Caco-2 (cell line): ENCODE results near the gene IDS. TPM values are rescaled to one million over a fixed set of nuclear protein-coding genes. Genes with fewer than 3 reads are reported as not detected.

Experiments used
- BruUV-seq: library from RNA; stranded (reverse); fragments of 400-500 nt; replicated peaks from 2 replicates; lab custom pipeline; 2021; lab: Mats Ljungman, UMichigan
- CTCF ChIA-PET: fragments of 300-600 bp; sonication (Branson Sonifier 250); formaldehyde crosslinking; loops from one replicate; lab custom pipeline; 2022; ENCODE audit warnings: antibody characterized with exemption; lab: Charles Lee
- POLR2A ChIA-PET: fragments of 300-600 bp; sonication (Branson Sonifier 250); formaldehyde crosslinking; loops from one replicate; lab custom pipeline; 2022; ENCODE audit warnings: antibody characterized with exemption; lab: Charles Lee
- DNase-seq, 2 experiments: peaks; one replicate each; pipeline versions ENCODE4 v3.0.0 to v3.0.0-alpha.2; 2020 to 2022
- H3K27me3 ChIP-seq: replicated peaks from 2 replicates; pipeline ENCODE4 v1.6.0; 2011; ENCODE audit warnings: low read length; ENCODE audit not compliant: control insufficient read depth, insufficient read depth
- H3K36me3 ChIP-seq: 2 replicates; pipeline ENCODE4 v1.5.1; 2011; ENCODE audit warnings: low read length; ENCODE audit not compliant: control insufficient read depth, insufficient read depth
- H3K4me1 ChIP-seq: fragments of 250-450 bp; sonication (Bioruptor Pico); 2 replicates; pipeline ENCODE4 v1.5.1; 2020; ENCODE audit warnings: mild to moderate bottlenecking
- H3K4me3 ChIP-seq: 2 replicates; pipeline ENCODE4 v1.5.1; 2011; ENCODE audit warnings: low read depth, mild to moderate bottlenecking, control low read depth, low read length
- H3K9me3 ChIP-seq: fragments of 250-450 bp; sonication (Bioruptor Pico); 2 replicates; pipeline ENCODE4 v1.5.1; 2020; ENCODE audit warnings: mild to moderate bottlenecking, moderate library complexity
- H3K27ac Mint-ChIP-seq: one replicate; pipeline ENCODE4 v1.8.0; 2022; ENCODE audit warnings: mixed read lengths; ENCODE audit not compliant: unreplicated experiment
- H3K27me3 Mint-ChIP-seq: one replicate; pipeline ENCODE4 v1.8.0; 2022; ENCODE audit warnings: mixed read lengths; ENCODE audit not compliant: insufficient read depth, unreplicated experiment
- H3K36me3 Mint-ChIP-seq: one replicate; pipeline ENCODE4 v1.8.0; 2022; ENCODE audit warnings: mild to moderate bottlenecking, mixed read lengths; ENCODE audit not compliant: insufficient read depth, unreplicated experiment
- H3K4me1 Mint-ChIP-seq: one replicate; pipeline ENCODE4 v1.8.0; 2022; ENCODE audit warnings: low read depth, mixed read lengths; ENCODE audit not compliant: unreplicated experiment
- H3K4me3 Mint-ChIP-seq: one replicate; pipeline ENCODE4 v1.8.0; 2022; ENCODE audit warnings: mild to moderate bottlenecking, moderate library complexity, mixed read lengths; ENCODE audit not compliant: unreplicated experiment
- H3K9me3 Mint-ChIP-seq: one replicate; pipeline ENCODE4 v1.8.0; 2022; ENCODE audit warnings: mixed read lengths; ENCODE audit not compliant: unreplicated experiment
- CTCF ChIP-seq, 2 experiments: fragments of 200-600 bp in 1 of 2; IDR thresholded peaks; 1 replicate in 1 of 2; 2 replicates in 1 of 2; pipeline versions ENCODE4 v1.5.1 to v1.8.0; 2011 to 2022; ENCODE audit warnings: antibody characterized with exemption in 1 of 2, control low read depth in 1 of 2, inconsistent platforms in 1 of 2, low read depth in 1 of 2, low read length in 1 of 2, mild to moderate bottlenecking in 1 of 2, moderate library complexity in 1 of 2; ENCODE audit not compliant: insufficient read depth in 1 of 2, severe bottlenecking in 1 of 2, unreplicated experiment in 1 of 2
- intact Hi-C: fragments of 100-400 bp; cut with micrococcal nuclease; formaldehyde crosslinking; loops from one replicate; pipeline ENCODE4 v1.10.0; 2022; ENCODE audit not compliant: unreplicated experiment
- total RNA-seq: library from RNA; stranded (reverse); gene quantifications from 2 replicates; pipeline ENCODE4 v1.2.3, GENCODE V29; 2022

IDS gene
- total RNA-seq, 1 experiment from 2014 or later: 35.1 TPM

- intact Hi-C loops: no loop called here
- no peaks in the 10 kb centered on the region for H3K9me3 ChIP-seq
- POLR2A ChIA-PET: no interaction called here
- H3K4me1 ChIP-seq: peaks cover 9% of the 10 kb centered on the region
- Mint-ChIP-seq H3K36me3 (no peaks in the 10 kb centered on the region), H3K4me3 (no peak overlapping the region), H3K27me3 (no peaks in the 10 kb centered on the region), H3K27ac (no peak overlapping the region), H3K4me1 (no peaks in the 10 kb centered on the region), H3K9me3 (no peaks in the 10 kb centered on the region)
- H3K4me3 ChIP-seq: no peak overlapping the region
- no peaks in the 10 kb centered on the region for H3K27me3 ChIP-seq
- DNase-seq: no peak
- no peak for TF ChIP-seq CTCF (IDR thresholded peaks at IDR 0.05; ENCODE audit: insufficient read depth in 1 of 2, low read depth in 1 of 2, low read length in 1 of 2, severe bottlenecking in 1 of 2, unreplicated experiment in 1 of 2)
- no peaks in the 10 kb centered on the region for H3K36me3 ChIP-seq
- BruUV-seq: no TSS peak
- CTCF ChIA-PET: no interaction called here
Measured at GRCh38 chrX:149518236-149518635, 13.1 kb upstream of the IDS start.

GRCh38 chrX:149517308-149517707 is 12.2 kb upstream of the IDS start:
- Mint-ChIP-seq H3K36me3 (no peaks in the 10 kb centered on the region), H3K27me3 (no peaks in the 10 kb centered on the region), H3K9me3 (no peaks in the 10 kb centered on the region), H3K27ac (no peak overlapping the region), H3K4me3 (no peak overlapping the region), H3K4me1 (no peaks in the 10 kb centered on the region)
- POLR2A ChIA-PET: no interaction called here
- TF ChIP-seq CTCF (IDR thresholded peaks at IDR 0.05; ENCODE audit: insufficient read depth in 1 of 2, low read depth in 1 of 2, low read length in 1 of 2, severe bottlenecking in 1 of 2, unreplicated experiment in 1 of 2): no peak
- intact Hi-C loops: no loop called here
- BruUV-seq: no TSS peak
- CTCF ChIA-PET: no interaction called here
- Histone ChIP-seq H3K4me1 (peaks cover 6% of the 10 kb centered on the region; the same call in 1 of the 2 replicates), H3K36me3 (no peaks in the 10 kb centered on the region), H3K4me3 (no peak overlapping the region), H3K27me3 (no peaks in the 10 kb centered on the region), H3K9me3 (no peaks in the 10 kb centered on the region)
- no peak for DNase-seq

- intact Hi-C loops: no loop called here
- no peaks in the 10 kb centered on the region for H3K27me3 Mint-ChIP-seq
- H3K4me3 Mint-ChIP-seq: no peak overlapping the region
- Histone ChIP-seq H3K27me3 (no peaks in the 10 kb centered on the region), H3K4me3 (no peak overlapping the region), H3K36me3 (no peaks in the 10 kb centered on the region), H3K4me1 (peaks cover 11% of the 10 kb centered on the region; the same call in 1 of the 2 replicates), H3K9me3 (no peaks in the 10 kb centered on the region)
- no TSS peak for BruUV-seq
- H3K9me3 Mint-ChIP-seq: no peaks in the 10 kb centered on the region
- no peaks in the 10 kb centered on the region for H3K36me3 Mint-ChIP-seq
- H3K27ac Mint-ChIP-seq: no peak overlapping the region
- H3K4me1 Mint-ChIP-seq: no peaks in the 10 kb centered on the region
- no peak for DNase-seq
- no peak for TF ChIP-seq CTCF (IDR thresholded peaks at IDR 0.05; ENCODE audit: insufficient read depth in 1 of 2, low read depth in 1 of 2, low read length in 1 of 2, severe bottlenecking in 1 of 2, unreplicated experiment in 1 of 2)
- ChIA-PET POLR2A (no interaction called here), CTCF (no interaction called here)
Measured at GRCh38 chrX:149516604-149517003, 11.5 kb upstream of the IDS start.
